ENCODE data around the gene TAPT1. TPM values are rescaled to one million over a fixed set of nuclear protein-coding genes. Genes with fewer than 3 reads are reported as not detected.

The TAPT1 gene
- polyA plus RNA-seq, 2 of the 4 experiments (the other 2 are of a cell fraction), result 11.5 to 17.1 TPM

DNA sequence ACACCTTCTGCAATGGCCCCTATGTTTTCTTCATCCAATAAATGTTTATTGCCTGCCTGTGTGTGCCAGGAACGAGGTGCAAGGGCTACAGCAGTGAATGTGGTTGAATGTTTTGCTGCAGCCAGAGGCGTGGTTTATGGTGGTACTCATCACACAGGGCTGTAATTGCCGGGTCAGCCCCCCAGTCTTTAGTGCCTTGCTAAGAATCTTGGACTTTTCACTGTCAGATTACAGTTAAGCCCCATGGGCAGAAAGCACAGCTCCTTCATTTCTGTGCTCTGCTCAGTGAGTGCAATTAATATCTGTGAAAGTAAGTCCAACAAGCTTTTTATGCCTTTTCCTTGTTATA is 67.8 kb downstream of the TAPT1 start:
- POLR2A ChIA-PET, result no interaction called here
- ATAC-seq (no peak), DNase-seq (ENCODE audit: low read depth in 1 of 2, low spot score in 1 of 2) (no peak)

DNA sequence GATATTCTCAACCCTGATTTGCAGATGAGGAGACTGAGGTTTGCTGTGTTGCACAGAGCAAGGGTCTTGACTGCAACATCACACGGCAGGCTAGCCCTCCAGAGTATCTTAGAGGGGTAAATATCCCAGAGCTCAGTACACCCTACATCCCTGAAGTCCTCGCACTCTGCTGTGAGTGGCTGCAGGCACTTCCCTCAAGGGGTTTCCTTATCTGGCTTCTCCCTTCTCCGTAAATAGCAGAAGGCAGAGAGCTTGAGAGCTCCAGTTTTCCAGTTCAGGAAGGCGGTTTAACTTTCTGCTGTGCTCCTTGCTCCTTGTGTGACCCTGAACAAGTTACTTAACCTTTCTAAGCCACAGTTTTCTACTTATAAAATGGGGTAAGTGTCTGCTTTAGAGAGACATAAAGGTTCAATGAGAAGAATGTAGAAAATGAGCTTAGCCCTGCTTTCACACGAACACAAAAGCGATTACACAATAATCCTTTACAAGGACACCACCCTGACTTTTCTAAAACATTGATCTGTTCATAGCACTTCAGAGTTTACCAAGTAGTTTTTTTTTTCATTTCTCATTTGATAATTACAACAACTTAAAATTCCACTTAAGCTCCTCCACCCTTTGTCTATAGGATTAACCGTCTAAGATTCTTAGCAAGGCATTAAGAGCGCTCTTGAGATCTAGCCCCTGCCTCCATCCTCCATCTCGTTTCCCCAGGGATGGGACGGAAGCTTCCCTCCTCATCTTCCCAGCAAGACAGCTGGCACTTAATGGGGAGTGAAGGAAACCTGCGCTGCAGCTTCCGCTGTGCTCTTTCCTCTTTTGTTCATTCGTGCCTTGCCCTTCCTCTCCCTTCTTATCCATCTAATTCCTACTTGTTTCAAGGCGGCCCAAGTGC is 68.4 kb downstream of the TAPT1 start:
- POLR2A ChIA-PET, result no interaction called here
- FAIRE-seq, result no peak
- TF ChIP-seq, protein P1, sequence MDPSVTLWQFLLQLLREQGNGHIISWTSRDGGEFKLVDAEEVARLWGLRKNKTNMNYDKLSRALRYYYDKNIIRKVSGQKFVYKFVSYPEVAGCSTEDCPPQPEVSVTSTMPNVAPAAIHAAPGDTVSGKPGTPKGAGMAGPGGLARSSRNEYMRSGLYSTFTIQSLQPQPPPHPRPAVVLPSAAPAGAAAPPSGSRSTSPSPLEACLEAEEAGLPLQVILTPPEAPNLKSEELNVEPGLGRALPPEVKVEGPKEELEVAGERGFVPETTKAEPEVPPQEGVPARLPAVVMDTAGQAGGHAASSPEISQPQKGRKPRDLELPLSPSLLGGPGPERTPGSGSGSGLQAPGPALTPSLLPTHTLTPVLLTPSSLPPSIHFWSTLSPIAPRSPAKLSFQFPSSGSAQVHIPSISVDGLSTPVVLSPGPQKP (IDR thresholded peaks at IDR 0.05; ENCODE audit: low read depth, low read length), result no peak
- TF ChIP-seq USF2 (IDR thresholded peaks at IDR 0.05), result no peak
- no peak for TF ChIP-seq JUNB (IDR thresholded peaks at IDR 0.05)
- no peak for TF ChIP-seq TFCP2L1 (CRISPR knock-in tag; IDR thresholded peaks at IDR 0.05)
- no peak for TF ChIP-seq ZFP36 (IDR thresholded peaks at IDR 0.05; ENCODE audit: borderline replicate concordance, partially characterized antibody)
- no peak for TF ChIP-seq CBX2 (IDR thresholded peaks at IDR 0.05; ENCODE audit: borderline replicate concordance, low read depth)
- TF ChIP-seq EP300 (IDR thresholded peaks at IDR 0.05), result no peak
- TF ChIP-seq HOXB5 (CRISPR knock-in tag; IDR thresholded peaks at IDR 0.05), result no peak
- TF ChIP-seq JUN (IDR thresholded peaks at IDR 0.05), result no peak
- TF ChIP-seq HOXB13 (CRISPR knock-in tag; IDR thresholded peaks at IDR 0.05; ENCODE audit: low read depth), result no peak

More for the DNA sequence above, 67.8 kb downstream of the TAPT1 start:
- FAIRE-seq, result no peak
- CTCF ChIA-PET, result interaction anchor here (0.7 kb wide), 1 partner anchor 140 kb away, joined by 3 read pairs; no protein-coding TSS in a partner anchor
- TF ChIP-seq BHLHE40 (IDR thresholded peaks at IDR 0.05; ENCODE audit: low read depth, low read length) (no peak), GATA3 (IDR thresholded peaks at IDR 0.05; ENCODE audit: borderline replicate concordance) (no peak), EHMT2 (IDR thresholded peaks at IDR 0.05; ENCODE audit: low read depth) (no peak), FOSB (CRISPR knock-in tag; IDR thresholded peaks at IDR 0.05) (no peak), RCOR1 (IDR thresholded peaks at IDR 0.05; ENCODE audit: low read depth, low read length) (no peak), SREBF2 (IDR thresholded peaks at IDR 0.05) (no peak), HDAC2 (IDR thresholded peaks at IDR 0.05) (no peak), PHF8 (IDR thresholded peaks at IDR 0.05; ENCODE audit: borderline replicate concordance, low read depth) (no peak), RNF2 (IDR thresholded peaks at IDR 0.05; ENCODE audit: borderline replicate concordance, low read depth) (no peak), CBX8 (IDR thresholded peaks at IDR 0.05) (no peak)
- TF ChIP-seq, protein P2, sequence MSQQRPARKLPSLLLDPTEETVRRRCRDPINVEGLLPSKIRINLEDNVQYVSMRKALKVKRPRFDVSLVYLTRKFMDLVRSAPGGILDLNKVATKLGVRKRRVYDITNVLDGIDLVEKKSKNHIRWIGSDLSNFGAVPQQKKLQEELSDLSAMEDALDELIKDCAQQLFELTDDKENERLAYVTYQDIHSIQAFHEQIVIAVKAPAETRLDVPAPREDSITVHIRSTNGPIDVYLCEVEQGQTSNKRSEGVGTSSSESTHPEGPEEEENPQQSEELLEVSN (IDR thresholded peaks at IDR 0.05; ENCODE audit: borderline replicate concordance, low read depth), result no peak
- TF ChIP-seq, protein P3, sequence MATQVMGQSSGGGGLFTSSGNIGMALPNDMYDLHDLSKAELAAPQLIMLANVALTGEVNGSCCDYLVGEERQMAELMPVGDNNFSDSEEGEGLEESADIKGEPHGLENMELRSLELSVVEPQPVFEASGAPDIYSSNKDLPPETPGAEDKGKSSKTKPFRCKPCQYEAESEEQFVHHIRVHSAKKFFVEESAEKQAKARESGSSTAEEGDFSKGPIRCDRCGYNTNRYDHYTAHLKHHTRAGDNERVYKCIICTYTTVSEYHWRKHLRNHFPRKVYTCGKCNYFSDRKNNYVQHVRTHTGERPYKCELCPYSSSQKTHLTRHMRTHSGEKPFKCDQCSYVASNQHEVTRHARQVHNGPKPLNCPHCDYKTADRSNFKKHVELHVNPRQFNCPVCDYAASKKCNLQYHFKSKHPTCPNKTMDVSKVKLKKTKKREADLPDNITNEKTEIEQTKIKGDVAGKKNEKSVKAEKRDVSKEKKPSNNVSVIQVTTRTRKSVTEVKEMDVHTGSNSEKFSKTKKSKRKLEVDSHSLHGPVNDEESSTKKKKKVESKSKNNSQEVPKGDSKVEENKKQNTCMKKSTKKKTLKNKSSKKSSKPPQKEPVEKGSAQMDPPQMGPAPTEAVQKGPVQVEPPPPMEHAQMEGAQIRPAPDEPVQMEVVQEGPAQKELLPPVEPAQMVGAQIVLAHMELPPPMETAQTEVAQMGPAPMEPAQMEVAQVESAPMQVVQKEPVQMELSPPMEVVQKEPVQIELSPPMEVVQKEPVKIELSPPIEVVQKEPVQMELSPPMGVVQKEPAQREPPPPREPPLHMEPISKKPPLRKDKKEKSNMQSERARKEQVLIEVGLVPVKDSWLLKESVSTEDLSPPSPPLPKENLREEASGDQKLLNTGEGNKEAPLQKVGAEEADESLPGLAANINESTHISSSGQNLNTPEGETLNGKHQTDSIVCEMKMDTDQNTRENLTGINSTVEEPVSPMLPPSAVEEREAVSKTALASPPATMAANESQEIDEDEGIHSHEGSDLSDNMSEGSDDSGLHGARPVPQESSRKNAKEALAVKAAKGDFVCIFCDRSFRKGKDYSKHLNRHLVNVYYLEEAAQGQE (IDR thresholded peaks at IDR 0.05), result no peak
- TF ChIP-seq, protein P4, sequence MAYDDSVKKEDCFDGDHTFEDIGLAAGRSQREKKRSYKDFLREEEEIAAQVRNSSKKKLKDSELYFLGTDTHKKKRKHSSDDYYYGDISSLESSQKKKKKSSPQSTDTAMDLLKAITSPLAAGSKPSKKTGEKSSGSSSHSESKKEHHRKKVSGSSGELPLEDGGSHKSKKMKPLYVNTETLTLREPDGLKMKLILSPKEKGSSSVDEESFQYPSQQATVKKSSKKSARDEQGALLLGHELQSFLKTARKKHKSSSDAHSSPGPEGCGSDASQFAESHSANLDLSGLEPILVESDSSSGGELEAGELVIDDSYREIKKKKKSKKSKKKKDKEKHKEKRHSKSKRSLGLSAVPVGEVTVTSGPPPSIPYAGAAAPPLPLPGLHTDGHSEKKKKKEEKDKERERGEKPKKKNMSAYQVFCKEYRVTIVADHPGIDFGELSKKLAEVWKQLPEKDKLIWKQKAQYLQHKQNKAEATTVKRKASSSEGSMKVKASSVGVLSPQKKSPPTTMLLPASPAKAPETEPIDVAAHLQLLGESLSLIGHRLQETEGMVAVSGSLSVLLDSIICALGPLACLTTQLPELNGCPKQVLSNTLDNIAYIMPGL (CRISPR knock-in tag; IDR thresholded peaks at IDR 0.05; ENCODE audit: borderline replicate concordance), result no peak
- TF ChIP-seq, protein P5, sequence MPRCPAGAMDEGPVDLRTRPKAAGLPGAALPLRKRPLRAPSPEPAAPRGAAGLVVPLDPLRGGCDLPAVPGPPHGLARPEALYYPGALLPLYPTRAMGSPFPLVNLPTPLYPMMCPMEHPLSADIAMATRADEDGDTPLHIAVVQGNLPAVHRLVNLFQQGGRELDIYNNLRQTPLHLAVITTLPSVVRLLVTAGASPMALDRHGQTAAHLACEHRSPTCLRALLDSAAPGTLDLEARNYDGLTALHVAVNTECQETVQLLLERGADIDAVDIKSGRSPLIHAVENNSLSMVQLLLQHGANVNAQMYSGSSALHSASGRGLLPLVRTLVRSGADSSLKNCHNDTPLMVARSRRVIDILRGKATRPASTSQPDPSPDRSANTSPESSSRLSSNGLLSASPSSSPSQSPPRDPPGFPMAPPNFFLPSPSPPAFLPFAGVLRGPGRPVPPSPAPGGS (IDR thresholded peaks at IDR 0.05), result no peak
- TF ChIP-seq, protein P6, sequence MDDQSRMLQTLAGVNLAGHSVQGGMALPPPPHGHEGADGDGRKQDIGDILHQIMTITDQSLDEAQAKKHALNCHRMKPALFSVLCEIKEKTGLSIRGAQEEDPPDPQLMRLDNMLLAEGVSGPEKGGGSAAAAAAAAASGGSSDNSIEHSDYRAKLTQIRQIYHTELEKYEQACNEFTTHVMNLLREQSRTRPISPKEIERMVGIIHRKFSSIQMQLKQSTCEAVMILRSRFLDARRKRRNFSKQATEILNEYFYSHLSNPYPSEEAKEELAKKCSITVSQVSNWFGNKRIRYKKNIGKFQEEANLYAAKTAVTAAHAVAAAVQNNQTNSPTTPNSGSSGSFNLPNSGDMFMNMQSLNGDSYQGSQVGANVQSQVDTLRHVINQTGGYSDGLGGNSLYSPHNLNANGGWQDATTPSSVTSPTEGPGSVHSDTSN (IDR thresholded peaks at IDR 0.05), result no peak
- H3K4me2 ChIP-seq, result no peak overlapping the region
- no peaks in the 10 kb centered on the region for H3K9me3 ChIP-seq
- H3K27ac ChIP-seq, result no peak overlapping the region
- WGBS (ENCODE audit: missing lambda C conversion rate), result 70% methylated on average over 3 of the region's 3 CpGs
- no peak overlapping the region for H3K4me3 ChIP-seq
- H3K4me1 ChIP-seq, result no peaks in the 10 kb centered on the region

More for the DNA sequence above, 68.4 kb downstream of the TAPT1 start:
- no peak for DNase-seq (ENCODE audit: low read depth in 1 of 2, low spot score in 1 of 2)
- H3K4me3 ChIP-seq, result no peak overlapping the region
- no peaks in the 10 kb centered on the region for H3K9me3 ChIP-seq
- CTCF ChIA-PET, result no interaction called here
- H3K4me1 ChIP-seq, result no peaks in the 10 kb centered on the region
- WGBS (ENCODE audit: missing lambda C conversion rate), result 78% methylated on average over 13 of the region's 14 CpGs
- ATAC-seq, result no peak
- no peak overlapping the region for H3K27ac ChIP-seq
- no peak overlapping the region for H3K4me2 ChIP-seq

Measured in A549 (cell line).